HL-60 (cell line): ENCODE data around the gene GNG7.
"Not testable (repeated sequence)": the region's sequence is repeated elsewhere in the genome, so short reads cannot be mapped to it uniquely, and the experiment has no call there.

Source experiments
- DNase-seq, 2 experiments: peaks; one replicate each; pipeline ENCODE4 v3.0.0-alpha.2; 2010 to 2020; ENCODE audit warnings: low read depth in 1 of 2, low spot score in 1 of 2
- H3K27ac ChIP-seq: fragments of 250-450 bp; sonication (Bioruptor Pico); replicated peaks from 2 replicates; pipeline ENCODE4 v1.5.1; 2020; ENCODE audit warnings: mild to moderate bottlenecking, moderate library complexity
- H3K27me3 ChIP-seq: fragments of 250-450 bp; sonication (Bioruptor Pico); 2 replicates; pipeline ENCODE4 v1.5.1; 2021; ENCODE audit warnings: mild to moderate bottlenecking, moderate library complexity; ENCODE audit not compliant: insufficient read depth, poor library complexity, severe bottlenecking
- H3K4me3 ChIP-seq: replicated peaks from 2 replicates; pipeline ENCODE4 v1.5.1; 2011; ENCODE audit warnings: mild to moderate bottlenecking, control low read depth, low read length; ENCODE audit not compliant: insufficient read depth
- GABPA ChIP-seq: IDR thresholded peaks from 2 replicates; pipeline ENCODE4 v1.6.1; 2012; ENCODE audit warnings: low read depth
- POLR2AphosphoS5 ChIP-seq: IDR thresholded peaks from 2 replicates; pipeline ENCODE4 v1.6.1; 2012; ENCODE audit warnings: low read depth
- SPI1 ChIP-seq: IDR thresholded peaks from 2 replicates; pipeline ENCODE4 v1.6.1; 2012; ENCODE audit warnings: low read depth, mild to moderate bottlenecking, borderline replicate concordance
- TF ChIP-seq, protein P1 (sequence below): IDR thresholded peaks from 2 replicates; pipeline ENCODE4 v1.6.1; 2012; ENCODE audit warnings: low read depth; ENCODE audit not compliant: insufficient replicate concordance
- TF ChIP-seq, protein P2 (sequence below): IDR thresholded peaks from one replicate; pipeline ENCODE4 v1.5.1; 2011; ENCODE audit warnings: low read length, control low read depth, inconsistent platforms; ENCODE audit not compliant: insufficient read depth

The GNG7 gene

DNA sequence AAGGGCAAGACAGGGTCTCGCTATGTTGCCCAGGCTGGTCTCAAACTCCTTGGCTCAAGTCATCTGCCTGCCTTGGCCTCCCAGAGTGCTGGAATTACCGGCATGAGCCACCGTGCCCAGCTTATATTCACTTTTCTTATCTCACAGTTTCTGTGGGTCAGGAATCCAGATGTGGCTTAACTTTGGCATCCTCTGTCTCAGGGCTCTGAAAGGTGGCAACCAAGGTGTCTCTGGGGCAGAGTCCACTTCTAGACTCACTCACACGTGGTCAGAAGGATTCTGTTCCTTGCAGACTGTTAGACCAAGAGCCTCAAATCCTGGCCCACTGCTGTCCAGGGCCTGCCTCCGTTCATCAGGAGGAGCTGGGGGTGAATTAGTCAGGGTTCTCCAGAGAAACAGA is 238.1 kb downstream of the GNG7 start:
- H3K27me3 ChIP-seq, result no peaks in the 10 kb centered on the region
- TF ChIP-seq GABPA (no peak), POLR2AphosphoS5 (no peak), SPI1 (no peak)
- TF ChIP-seq, protein P1, sequence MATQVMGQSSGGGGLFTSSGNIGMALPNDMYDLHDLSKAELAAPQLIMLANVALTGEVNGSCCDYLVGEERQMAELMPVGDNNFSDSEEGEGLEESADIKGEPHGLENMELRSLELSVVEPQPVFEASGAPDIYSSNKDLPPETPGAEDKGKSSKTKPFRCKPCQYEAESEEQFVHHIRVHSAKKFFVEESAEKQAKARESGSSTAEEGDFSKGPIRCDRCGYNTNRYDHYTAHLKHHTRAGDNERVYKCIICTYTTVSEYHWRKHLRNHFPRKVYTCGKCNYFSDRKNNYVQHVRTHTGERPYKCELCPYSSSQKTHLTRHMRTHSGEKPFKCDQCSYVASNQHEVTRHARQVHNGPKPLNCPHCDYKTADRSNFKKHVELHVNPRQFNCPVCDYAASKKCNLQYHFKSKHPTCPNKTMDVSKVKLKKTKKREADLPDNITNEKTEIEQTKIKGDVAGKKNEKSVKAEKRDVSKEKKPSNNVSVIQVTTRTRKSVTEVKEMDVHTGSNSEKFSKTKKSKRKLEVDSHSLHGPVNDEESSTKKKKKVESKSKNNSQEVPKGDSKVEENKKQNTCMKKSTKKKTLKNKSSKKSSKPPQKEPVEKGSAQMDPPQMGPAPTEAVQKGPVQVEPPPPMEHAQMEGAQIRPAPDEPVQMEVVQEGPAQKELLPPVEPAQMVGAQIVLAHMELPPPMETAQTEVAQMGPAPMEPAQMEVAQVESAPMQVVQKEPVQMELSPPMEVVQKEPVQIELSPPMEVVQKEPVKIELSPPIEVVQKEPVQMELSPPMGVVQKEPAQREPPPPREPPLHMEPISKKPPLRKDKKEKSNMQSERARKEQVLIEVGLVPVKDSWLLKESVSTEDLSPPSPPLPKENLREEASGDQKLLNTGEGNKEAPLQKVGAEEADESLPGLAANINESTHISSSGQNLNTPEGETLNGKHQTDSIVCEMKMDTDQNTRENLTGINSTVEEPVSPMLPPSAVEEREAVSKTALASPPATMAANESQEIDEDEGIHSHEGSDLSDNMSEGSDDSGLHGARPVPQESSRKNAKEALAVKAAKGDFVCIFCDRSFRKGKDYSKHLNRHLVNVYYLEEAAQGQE, result no peak
- TF ChIP-seq, protein P2, sequence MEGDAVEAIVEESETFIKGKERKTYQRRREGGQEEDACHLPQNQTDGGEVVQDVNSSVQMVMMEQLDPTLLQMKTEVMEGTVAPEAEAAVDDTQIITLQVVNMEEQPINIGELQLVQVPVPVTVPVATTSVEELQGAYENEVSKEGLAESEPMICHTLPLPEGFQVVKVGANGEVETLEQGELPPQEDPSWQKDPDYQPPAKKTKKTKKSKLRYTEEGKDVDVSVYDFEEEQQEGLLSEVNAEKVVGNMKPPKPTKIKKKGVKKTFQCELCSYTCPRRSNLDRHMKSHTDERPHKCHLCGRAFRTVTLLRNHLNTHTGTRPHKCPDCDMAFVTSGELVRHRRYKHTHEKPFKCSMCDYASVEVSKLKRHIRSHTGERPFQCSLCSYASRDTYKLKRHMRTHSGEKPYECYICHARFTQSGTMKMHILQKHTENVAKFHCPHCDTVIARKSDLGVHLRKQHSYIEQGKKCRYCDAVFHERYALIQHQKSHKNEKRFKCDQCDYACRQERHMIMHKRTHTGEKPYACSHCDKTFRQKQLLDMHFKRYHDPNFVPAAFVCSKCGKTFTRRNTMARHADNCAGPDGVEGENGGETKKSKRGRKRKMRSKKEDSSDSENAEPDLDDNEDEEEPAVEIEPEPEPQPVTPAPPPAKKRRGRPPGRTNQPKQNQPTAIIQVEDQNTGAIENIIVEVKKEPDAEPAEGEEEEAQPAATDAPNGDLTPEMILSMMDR, result no peak
- H3K27ac ChIP-seq, result no peak overlapping the region
- no peak overlapping the region for H3K4me3 ChIP-seq
- no peak for DNase-seq

DNA sequence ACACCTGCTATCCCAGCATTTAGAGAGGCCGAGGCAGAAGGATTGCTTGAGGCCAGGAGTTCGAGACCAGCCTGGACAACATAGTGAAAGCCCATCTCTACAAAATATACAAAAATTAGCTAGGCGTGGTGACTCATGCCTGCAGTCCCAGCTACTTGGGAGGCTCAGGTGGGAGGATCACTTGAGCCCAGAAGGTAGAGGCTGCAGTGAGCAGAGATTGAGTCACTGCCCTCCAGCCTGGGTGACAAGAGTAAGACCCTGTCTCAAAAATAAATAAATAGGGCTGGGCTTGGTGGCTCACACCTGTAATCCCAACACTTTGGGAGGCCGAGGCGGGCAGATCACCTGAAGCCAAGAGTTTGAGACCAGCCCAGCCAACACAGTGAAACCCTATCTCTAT is 238.8 kb downstream of the GNG7 start:
- H3K4me3 ChIP-seq, H3K27ac ChIP-seq, DNase-seq: not testable (repeated sequence)

DNA sequence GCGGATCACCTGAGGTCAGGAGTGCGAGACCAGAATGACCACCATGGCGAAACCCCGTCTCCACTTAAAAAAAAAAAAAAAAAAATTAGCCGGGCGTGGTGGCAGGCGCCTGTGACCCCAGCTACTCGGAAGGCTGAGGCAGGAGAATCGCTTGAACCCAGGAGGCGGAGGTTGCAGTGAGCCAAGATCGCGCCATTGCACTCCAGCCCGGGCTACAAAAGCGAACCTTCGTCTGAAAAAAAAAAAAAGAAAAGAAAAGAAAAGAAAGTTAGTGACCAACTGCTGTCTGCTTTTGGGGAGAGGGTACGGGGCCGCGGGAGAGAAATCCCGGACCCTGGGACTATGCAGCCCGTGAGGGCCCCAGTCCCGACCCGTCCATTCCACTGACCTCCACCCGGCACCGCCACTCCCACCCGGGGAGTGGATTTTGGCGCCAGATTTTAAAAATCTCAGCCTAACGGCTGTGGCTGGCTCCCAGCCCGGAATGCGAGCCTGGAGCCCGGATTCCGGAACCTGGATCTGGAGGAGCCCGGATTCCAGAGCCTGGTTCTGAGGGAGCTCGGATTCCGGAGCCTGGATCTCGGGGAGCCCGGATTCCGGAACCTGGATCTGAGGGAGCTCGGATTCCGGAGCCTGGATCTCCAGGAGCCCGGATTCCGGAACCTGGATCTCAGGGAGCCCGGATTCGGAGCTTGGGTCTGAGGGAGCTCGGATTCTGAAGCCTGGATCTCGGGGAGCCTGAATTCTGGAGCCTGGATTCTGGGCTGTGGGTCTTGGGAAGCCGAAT is 239.7 kb downstream of the GNG7 start:
- no peak overlapping the region for H3K4me3 ChIP-seq
- no peak for TF ChIP-seq GABPA
- no peak for TF ChIP-seq POLR2AphosphoS5
- TF ChIP-seq, protein P1, result no peak
- TF ChIP-seq, protein P2, result no peak
- no peak for TF ChIP-seq SPI1
- H3K27ac ChIP-seq, result no peak overlapping the region
- H3K27me3 ChIP-seq, result no peaks in the 10 kb centered on the region
- no peak for DNase-seq

More for the DNA sequence above, 238.8 kb downstream of the GNG7 start:
- H3K27me3 ChIP-seq, result not testable (repeated sequence)

DNA sequence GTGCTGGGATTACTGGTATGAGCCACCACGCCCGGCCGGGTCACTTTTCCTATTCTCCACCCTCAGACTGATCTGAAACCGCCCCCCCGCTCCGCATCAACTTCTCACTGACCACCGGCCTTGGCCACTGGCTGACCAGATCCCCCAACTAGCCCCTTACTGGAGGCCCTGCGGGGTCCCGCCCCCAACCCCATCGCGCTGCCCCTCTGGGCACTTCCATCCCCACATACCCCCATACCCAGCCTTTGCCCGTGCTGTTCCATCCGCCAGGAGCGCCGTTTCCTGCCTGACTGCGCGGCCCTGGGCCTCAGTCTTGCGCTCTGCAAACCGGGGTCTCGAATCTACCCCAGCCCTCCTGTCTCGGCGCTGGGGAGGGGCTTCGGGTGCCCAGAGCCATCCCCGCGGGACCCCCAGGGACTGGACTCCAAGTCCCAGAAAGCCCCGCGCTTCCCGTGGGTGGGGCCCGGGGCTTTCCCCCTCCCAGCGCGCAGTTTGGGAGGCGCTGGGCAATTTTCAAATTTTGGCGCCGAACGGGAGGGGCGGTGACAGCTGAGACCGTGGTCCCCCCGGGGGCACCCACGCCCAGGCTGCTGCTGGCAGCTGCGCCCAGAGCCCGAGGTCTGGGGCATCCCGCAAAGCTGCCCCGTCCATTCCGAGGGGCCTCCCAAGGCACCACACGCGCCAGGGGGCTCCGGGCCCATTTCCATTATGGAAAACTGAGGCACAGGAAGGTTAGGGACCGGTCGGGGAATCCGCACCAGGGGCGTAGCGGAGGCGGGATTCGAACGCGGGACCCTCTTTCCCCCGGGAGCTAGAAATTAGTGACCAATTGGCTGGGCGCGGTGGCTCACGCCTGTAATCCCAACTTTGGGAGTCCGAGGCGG is 240.5 kb downstream of the GNG7 start:
- Histone ChIP-seq H3K4me3 (peak overlapping the region; percentile 53), H3K27me3 (no peaks in the 10 kb centered on the region), H3K27ac (no peak overlapping the region)
- no peak for DNase-seq
- TF ChIP-seq GABPA, result no peak
- TF ChIP-seq, protein P1, result no peak
- TF ChIP-seq POLR2AphosphoS5, result no peak
- TF ChIP-seq SPI1, result no peak
- TF ChIP-seq, protein P2, result no peak
